GM18526 (cell line): ENCODE data around the gene PTPRK.

Experiments used
- POLR2A ChIP-seq: IDR thresholded peaks from 3 replicates; pipeline ENCODE4 v1.6.1; 2011; ENCODE audit not compliant: insufficient read length; ENCODE audit errors: extremely low read depth

The PTPRK gene

DNA sequence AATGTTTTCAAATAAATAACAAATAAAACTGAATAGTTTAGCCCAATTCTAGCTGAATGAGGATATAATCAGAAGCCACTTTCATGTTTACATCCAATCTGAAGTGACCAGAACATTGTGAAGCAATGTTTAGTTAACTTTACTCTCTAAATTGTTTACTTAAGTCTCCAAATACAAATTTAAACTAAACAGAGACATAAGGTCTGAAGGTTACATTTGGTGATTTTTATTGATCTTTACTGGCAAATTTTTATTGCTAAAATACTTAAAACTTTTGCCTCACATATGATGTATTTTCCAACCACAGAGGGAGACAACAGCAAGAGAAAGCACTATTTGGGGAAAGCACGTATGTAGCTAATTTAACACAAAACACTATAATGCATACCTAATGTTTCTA lies 512.7 kb downstream of the PTPRK start:
- no peak for TF ChIP-seq POLR2A

GRCh38 chr6:128005009-128005408 lies 515.4 kb downstream of the PTPRK start:
- TF ChIP-seq POLR2A, result no peak

DNA sequence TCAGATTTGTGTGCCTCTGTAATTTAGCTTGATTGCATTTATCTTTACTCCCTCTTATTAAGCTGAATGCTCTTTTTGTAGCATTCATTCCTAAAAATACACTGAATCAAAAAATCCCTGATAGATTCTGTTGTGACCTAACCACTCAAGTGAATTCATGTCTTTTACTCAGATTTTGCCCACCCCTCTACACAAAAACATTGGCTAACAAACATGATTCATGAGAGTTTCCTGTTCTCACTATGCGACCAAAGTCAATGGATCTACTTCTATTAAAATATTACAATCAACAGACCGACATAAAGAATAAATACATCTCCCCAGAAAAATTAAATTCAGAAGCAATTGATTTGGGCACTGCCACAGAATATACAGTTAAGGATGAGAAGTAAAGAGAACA lies 520.0 kb downstream of the PTPRK start:
- no peak for TF ChIP-seq POLR2A

DNA sequence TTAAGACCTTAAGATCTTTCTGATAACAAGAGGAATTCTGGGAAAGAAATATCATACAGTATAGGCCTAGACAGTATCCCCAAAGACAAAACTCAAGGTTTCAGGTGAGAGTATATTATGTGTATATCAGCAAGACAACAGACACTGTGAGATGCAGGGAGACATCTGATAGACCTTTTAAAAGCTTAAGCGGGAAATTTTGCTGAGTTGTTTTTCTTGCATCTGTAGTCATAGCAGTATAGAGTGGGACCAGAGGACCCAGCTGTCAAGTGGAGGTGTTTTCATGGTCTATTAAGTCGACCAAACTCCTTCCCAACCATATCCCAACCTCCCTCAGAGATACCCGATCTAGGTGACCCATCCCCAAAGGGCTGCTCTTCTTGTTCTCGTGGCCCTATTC lies 521.4 kb downstream of the PTPRK start:
- no peak for TF ChIP-seq POLR2A

GRCh38 chr6:127997496-127998164 lies 522.8 kb downstream of the PTPRK start:
- no peak for TF ChIP-seq POLR2A

- no peak for TF ChIP-seq POLR2A
Observed at GRCh38 chr6:127996925-127997324, 523.5 kb downstream of the PTPRK start.

DNA sequence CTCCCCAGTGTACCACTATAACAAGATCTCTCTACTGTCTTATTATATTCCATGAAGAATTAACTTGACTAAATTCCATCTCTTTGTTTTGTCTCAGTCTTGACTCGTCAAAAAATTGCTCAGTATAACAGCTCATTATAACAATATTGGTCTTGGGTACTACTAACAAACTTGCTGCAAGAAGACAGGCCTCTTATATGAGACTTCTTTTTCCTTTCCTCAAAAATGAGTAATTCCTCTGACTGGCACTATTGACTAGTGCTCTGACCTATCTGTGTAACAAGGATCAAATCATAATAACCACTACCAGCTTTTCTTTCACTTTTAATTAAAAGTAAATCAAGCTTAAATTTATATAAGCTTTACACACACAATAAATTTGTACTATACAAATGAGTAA lies 528.3 kb downstream of the PTPRK start:
- TF ChIP-seq POLR2A, result no peak

GRCh38 chr6:127990074-127990473 lies 530.3 kb downstream of the PTPRK start:
- no peak for TF ChIP-seq POLR2A

- no peak for TF ChIP-seq POLR2A
Observed at GRCh38 chr6:127980996-127981395, 539.4 kb downstream of the PTPRK start.

DNA sequence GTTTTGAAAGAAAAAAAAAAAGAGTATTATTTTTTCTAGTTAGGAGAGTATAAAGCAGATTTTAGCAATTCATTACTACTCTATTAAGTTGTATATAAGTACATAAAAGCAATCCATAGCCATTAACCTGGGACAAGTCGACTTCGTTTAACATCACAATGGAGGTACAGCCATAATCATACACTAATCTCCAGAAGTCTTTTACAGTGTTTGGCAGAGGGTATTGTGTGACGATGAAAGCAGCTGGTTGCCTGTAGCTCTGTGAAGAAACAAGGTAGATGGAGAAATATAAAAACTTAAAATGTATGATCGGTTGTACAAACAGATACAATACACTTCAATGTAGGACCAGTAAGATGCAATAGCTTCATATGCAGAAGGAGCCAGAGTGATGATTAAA lies 543.6 kb downstream of the PTPRK start:
- TF ChIP-seq POLR2A, result no peak

- no peak for TF ChIP-seq POLR2A
Observed at GRCh38 chr6:127976111-127976510, 544.3 kb downstream of the PTPRK start.

DNA sequence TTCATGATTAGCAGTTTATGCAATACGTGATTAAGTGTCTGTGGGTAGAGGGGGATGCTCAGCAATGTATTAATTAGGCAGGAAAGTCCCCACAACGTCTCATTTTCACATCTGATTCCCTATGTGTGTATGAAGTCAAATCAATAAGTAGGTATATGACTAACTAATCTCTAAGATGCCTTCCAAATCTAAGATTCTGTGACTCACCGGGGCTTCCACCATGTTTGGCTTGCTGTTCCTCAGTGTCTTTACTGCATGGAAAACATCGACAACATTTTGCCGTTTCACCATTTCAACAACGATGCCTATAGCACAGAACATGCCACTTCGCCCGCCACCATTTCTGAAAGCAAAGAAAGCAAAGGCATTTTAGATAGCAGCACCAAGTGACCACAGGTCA lies 547.6 kb downstream of the PTPRK start:
- TF ChIP-seq POLR2A, result no peak

GRCh38 chr6:127971945-127972391 lies 548.4 kb downstream of the PTPRK start:
- TF ChIP-seq POLR2A, result no peak

GRCh38 chr6:127971386-127971785 lies 549.0 kb downstream of the PTPRK start:
- no peak for TF ChIP-seq POLR2A

- no peak for TF ChIP-seq POLR2A
Observed at GRCh38 chr6:127969701-127970100, 550.7 kb downstream of the PTPRK start.

DNA sequence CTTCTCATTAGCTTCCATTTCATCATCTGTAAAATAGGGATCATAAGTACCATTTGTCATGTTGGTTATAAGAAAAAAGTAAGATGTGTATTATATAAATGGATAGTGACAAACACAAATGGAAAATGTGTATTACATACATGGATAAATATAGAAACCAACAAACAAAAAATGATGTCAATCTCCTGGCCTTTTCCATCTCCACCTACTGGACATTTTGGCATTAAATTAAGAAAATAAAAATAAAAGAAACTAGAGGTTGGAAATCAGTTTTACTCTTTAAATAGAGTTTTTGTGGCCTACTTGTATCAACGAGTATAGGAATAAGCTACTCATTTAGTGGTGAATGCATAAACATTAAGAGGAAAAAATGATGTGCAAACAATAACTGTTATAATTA lies 552.0 kb downstream of the PTPRK start:
- no peak for TF ChIP-seq POLR2A

DNA sequence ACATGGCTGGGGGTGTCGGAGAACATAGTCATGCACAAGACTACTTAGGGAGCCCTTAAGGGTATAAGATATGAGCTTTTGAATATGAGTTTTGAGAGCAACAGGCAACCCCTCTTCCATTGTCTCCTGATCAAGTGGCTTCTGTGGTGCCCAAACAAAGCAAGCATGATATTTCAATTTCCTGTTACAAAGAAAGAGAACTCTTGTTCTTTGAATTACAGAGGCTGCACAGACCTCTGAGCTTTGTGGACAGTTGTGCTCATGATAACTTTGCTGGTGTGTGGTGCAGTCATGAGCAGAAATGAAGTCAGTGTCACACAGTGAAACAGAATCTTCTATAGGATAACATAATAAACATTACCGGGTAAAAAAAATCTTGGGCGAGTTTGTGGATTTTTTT lies 552.7 kb downstream of the PTPRK start:
- TF ChIP-seq POLR2A, result no peak
